HepG2 (cell line): ENCODE results near the gene SRP14. TPM values are rescaled to one million over a fixed set of nuclear protein-coding genes. Genes with fewer than 3 reads are reported as not detected.

Experiments used
- BCL6 ChIP-seq: IDR thresholded peaks from 2 replicates; pipeline ENCODE4 v1.6.1; 2016; ENCODE audit warnings: missing genetic modification reagents, missing compliant biosample characterization
- BRCA1 ChIP-seq: sonication (generic); formaldehyde crosslinking; IDR thresholded peaks from 2 replicates; pipeline ENCODE4 v1.4.0; 2020; ENCODE audit warnings: missing genetic modification reagents
- CEBPG ChIP-seq: IDR thresholded peaks from 2 replicates; pipeline ENCODE4 v1.6.1; 2016
- GABPB1 ChIP-seq: IDR thresholded peaks from 2 replicates; pipeline ENCODE4 v1.6.1; 2016; ENCODE audit warnings: mild to moderate bottlenecking, missing genetic modification reagents, moderate library complexity, missing compliant biosample characterization
- HDAC2 ChIP-seq: sonication (generic); formaldehyde crosslinking; IDR thresholded peaks from 2 replicates; pipeline ENCODE4 v1.4.0; 2020; ENCODE audit warnings: missing genetic modification reagents
- RELA ChIP-seq: sonication (generic); formaldehyde crosslinking; IDR thresholded peaks from 2 replicates; pipeline ENCODE4 v1.4.0; 2020; ENCODE audit warnings: missing genetic modification reagents
- RXRA ChIP-seq: sonication (generic); formaldehyde crosslinking; IDR thresholded peaks from 2 replicates; pipeline ENCODE4 v1.5.1; 2020; ENCODE audit warnings: missing genetic modification reagents
- ZBTB8A ChIP-seq: sonication (generic); formaldehyde crosslinking; IDR thresholded peaks from 2 replicates; pipeline ENCODE4 v1.4.0; 2020; ENCODE audit warnings: mild to moderate bottlenecking, low read depth, missing genetic modification reagents, borderline replicate concordance
- ZMAT3 ChIP-seq: sonication (generic); formaldehyde crosslinking; conservative IDR thresholded peaks from 2 replicates; pipeline ENCODE4 v1.7.0; 2021; ENCODE audit warnings: missing genetic modification reagents
- ZNF350 ChIP-seq: sonication (generic); formaldehyde crosslinking; IDR thresholded peaks from 2 replicates; pipeline ENCODE4 v1.4.0; 2020; ENCODE audit warnings: mild to moderate bottlenecking, low read depth, missing genetic modification reagents, borderline replicate concordance
- ZNF816 ChIP-seq: sonication (generic); formaldehyde crosslinking; IDR thresholded peaks from 2 replicates; pipeline ENCODE4 v1.8.0; 2022; ENCODE audit warnings: missing genetic modification reagents, mild to moderate bottlenecking, borderline replicate concordance
- polyA plus RNA-seq, 8 experiments: library from polyadenylated mRNA; depleted of rRNA in 3 of 8; stranded (reverse) in 7 of 8; unstranded in 1 of 8; fragments of >200 nt; fragmentation: Illumina TruSeq in 4 of 8; extraction: Trizol in 4 of 8; gene quantifications; 2 replicates each; pipeline versions ENCODE4 v1.2.1 to v1.2.3, GENCODE V29; 2011 to 2016; ENCODE audit warnings: low read depth in 4 of 8, missing spikeins in 1 of 8, mixed read lengths in 1 of 8; ENCODE audit not compliant: insufficient read depth in 1 of 8
- total RNA-seq, 5 experiments: library from RNA; depleted of rRNA; stranded (reverse); fragments of >200 nt; fragmentation: Illumina TruSeq; extraction: Trizol; gene quantifications; 2 replicates each; pipeline ENCODE4 v1.2.3, GENCODE V29; 2016; ENCODE audit warnings: low read depth in 1 of 5
- TF ChIP-seq, protein P1 (sequence below): sonication (generic); formaldehyde crosslinking; IDR thresholded peaks from 2 replicates; pipeline ENCODE4 v1.4.0; 2020; ENCODE audit warnings: missing genetic modification reagents
- TF ChIP-seq, protein P2 (sequence below): sonication (generic); formaldehyde crosslinking; IDR thresholded peaks from 2 replicates; pipeline ENCODE4 v1.5.1; 2020; ENCODE audit warnings: mild to moderate bottlenecking, moderate library complexity, missing genetic modification reagents
- TF ChIP-seq, protein P3 (sequence below): sonication (generic); formaldehyde crosslinking; IDR thresholded peaks from 2 replicates; pipeline ENCODE4 v1.4.0; 2020; ENCODE audit warnings: missing genetic modification reagents, borderline replicate concordance

SRP14 gene
- total and polyA plus RNA-seq, 2 of the 13 experiments (the other 11 are each of a cell fraction or from before 2014, with no cell fraction given), result 208 to 356 TPM

DNA sequence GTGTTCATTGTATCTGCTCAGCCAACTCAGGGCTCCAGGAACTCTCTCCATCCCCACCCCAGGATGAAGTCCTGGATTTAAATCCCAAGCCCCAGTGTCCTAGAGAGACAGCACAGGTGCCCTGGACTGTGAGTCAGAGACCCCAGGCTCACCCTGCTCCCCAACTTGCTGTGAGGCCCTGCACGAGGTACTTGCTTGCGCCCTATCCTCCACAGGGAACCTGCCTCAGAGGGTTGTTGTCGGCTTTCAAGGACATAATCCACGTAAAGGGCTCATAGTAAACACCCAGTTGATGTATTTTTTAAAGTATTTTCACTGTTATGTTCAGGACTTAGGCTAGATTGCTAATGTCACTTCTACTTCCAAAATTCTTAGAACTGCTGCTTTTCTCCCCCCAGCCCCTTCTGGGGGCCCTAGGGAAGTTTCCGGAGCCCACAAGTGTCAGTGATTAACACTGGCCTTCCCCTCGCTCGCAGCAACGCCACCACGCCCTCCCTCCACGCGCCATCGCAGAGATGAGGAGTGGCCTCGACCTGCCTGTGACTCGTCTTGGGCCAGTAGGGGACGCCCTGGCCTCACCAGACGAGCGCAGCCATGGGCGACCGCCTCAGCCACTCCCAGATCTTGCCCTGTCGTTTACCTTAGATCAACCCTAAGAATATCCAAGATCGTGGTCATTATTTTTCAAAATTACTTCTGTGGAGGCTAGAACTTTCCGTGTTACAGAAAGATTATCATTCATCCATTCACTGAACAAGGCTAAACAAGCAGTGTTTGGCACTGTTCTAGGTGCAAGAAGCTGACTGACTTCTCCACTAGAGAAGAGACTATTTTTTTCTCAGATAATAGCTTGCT is 6.0 kb upstream of the SRP14 start (continued):
- TF ChIP-seq, protein P1, sequence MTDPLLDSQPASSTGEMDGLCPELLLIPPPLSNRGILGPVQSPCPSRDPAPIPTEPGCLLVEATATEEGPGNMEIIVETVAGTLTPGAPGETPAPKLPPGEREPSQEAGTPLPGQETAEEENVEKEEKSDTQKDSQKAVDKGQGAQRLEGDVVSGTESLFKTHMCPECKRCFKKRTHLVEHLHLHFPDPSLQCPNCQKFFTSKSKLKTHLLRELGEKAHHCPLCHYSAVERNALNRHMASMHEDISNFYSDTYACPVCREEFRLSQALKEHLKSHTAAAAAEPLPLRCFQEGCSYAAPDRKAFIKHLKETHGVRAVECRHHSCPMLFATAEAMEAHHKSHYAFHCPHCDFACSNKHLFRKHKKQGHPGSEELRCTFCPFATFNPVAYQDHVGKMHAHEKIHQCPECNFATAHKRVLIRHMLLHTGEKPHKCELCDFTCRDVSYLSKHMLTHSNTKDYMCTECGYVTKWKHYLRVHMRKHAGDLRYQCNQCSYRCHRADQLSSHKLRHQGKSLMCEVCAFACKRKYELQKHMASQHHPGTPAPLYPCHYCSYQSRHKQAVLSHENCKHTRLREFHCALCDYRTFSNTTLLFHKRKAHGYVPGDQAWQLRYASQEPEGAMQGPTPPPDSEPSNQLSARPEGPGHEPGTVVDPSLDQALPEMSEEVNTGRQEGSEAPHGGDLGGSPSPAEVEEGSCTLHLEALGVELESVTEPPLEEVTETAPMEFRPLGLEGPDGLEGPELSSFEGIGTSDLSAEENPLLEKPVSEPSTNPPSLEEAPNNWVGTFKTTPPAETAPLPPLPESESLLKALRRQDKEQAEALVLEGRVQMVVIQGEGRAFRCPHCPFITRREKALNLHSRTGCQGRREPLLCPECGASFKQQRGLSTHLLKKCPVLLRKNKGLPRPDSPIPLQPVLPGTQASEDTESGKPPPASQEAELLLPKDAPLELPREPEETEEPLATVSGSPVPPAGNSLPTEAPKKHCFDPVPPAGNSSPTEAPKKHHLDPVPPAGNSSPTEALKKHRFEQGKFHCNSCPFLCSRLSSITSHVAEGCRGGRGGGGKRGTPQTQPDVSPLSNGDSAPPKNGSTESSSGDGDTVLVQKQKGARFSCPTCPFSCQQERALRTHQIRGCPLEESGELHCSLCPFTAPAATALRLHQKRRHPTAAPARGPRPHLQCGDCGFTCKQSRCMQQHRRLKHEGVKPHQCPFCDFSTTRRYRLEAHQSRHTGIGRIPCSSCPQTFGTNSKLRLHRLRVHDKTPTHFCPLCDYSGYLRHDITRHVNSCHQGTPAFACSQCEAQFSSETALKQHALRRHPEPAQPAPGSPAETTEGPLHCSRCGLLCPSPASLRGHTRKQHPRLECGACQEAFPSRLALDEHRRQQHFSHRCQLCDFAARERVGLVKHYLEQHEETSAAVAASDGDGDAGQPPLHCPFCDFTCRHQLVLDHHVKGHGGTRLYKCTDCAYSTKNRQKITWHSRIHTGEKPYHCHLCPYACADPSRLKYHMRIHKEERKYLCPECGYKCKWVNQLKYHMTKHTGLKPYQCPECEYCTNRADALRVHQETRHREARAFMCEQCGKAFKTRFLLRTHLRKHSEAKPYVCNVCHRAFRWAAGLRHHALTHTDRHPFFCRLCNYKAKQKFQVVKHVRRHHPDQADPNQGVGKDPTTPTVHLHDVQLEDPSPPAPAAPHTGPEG, result 0 out of 2 replicates have a peak, but pooled peaks have one; percentile 21
- TF ChIP-seq HDAC2, result peak; percentile 73; the same call in 1 of the 2 replicates
- no peak; the same call in 1 of the 2 replicates for TF ChIP-seq ZMAT3 (CRISPR knock-in tag)
- TF ChIP-seq BRCA1 (CRISPR knock-in tag), result no peak
- no peak for TF ChIP-seq ZBTB8A
- TF ChIP-seq RXRA (CRISPR knock-in tag), result peak; percentile 71
- TF ChIP-seq ZNF350 (CRISPR knock-in tag), result peak; percentile 67; the same call in 1 of the 2 replicates
- TF ChIP-seq, protein P2, sequence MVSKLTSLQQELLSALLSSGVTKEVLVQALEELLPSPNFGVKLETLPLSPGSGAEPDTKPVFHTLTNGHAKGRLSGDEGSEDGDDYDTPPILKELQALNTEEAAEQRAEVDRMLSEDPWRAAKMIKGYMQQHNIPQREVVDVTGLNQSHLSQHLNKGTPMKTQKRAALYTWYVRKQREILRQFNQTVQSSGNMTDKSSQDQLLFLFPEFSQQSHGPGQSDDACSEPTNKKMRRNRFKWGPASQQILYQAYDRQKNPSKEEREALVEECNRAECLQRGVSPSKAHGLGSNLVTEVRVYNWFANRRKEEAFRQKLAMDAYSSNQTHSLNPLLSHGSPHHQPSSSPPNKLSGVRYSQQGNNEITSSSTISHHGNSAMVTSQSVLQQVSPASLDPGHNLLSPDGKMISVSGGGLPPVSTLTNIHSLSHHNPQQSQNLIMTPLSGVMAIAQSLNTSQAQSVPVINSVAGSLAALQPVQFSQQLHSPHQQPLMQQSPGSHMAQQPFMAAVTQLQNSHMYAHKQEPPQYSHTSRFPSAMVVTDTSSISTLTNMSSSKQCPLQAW (CRISPR knock-in tag), result no peak
- peak; percentile 60 for TF ChIP-seq GABPB1
- TF ChIP-seq BCL6 (CRISPR knock-in tag), result peak; percentile 45; the same call in 1 of the 2 replicates
- 0 out of 2 replicates have a peak, but pooled peaks have one; percentile 23 for TF ChIP-seq CEBPG
- TF ChIP-seq RELA, result peak; percentile 61; the same call in 1 of the 2 replicates
- TF ChIP-seq, protein P3, sequence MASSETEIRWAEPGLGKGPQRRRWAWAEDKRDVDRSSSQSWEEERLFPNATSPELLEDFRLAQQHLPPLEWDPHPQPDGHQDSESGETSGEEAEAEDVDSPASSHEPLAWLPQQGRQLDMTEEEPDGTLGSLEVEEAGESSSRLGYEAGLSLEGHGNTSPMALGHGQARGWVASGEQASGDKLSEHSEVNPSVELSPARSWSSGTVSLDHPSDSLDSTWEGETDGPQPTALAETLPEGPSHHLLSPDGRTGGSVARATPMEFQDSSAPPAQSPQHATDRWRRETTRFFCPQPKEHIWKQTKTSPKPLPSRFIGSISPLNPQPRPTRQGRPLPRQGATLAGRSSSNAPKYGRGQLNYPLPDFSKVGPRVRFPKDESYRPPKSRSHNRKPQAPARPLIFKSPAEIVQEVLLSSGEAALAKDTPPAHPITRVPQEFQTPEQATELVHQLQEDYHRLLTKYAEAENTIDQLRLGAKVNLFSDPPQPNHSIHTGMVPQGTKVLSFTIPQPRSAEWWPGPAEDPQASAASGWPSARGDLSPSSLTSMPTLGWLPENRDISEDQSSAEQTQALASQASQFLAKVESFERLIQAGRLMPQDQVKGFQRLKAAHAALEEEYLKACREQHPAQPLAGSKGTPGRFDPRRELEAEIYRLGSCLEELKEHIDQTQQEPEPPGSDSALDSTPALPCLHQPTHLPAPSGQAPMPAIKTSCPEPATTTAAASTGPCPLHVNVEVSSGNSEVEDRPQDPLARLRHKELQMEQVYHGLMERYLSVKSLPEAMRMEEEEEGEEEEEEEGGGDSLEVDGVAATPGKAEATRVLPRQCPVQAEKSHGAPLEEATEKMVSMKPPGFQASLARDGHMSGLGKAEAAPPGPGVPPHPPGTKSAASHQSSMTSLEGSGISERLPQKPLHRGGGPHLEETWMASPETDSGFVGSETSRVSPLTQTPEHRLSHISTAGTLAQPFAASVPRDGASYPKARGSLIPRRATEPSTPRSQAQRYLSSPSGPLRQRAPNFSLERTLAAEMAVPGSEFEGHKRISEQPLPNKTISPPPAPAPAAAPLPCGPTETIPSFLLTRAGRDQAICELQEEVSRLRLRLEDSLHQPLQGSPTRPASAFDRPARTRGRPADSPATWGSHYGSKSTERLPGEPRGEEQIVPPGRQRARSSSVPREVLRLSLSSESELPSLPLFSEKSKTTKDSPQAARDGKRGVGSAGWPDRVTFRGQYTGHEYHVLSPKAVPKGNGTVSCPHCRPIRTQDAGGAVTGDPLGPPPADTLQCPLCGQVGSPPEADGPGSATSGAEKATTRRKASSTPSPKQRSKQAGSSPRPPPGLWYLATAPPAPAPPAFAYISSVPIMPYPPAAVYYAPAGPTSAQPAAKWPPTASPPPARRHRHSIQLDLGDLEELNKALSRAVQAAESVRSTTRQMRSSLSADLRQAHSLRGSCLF (CRISPR knock-in tag), result no peak
- TF ChIP-seq ZNF816, result no peak
